ENCODE results near the gene SSH3. TPM values are rescaled to one million over a fixed set of nuclear protein-coding genes. Genes with fewer than 3 reads are reported as not detected.

The SSH3 gene
- total and polyA plus RNA-seq, 10 donors, result 4.3 to 31.8 (median 19.7) TPM

DNA sequence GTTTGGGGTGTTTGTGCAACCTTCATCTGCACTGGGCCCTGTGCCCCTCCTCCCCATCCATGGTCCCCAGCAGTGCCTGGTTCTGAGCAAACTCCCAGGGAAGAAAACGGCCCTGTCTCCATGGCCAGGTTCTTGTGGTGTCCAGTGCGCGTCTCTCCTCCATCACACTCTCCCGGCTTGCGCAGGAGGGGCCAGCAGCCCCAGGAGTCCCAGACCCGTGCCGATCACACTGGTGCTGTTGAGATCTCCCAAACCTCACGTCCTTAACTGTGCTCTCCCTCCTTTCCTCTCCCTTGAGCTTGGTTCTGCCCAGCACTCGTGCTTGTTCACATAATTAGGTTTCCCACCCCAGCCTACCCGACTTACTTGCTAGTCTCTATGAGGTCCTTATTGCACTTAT is 48.0 kb upstream of the SSH3 start:
- TF ChIP-seq POLR2AphosphoS5 (IDR thresholded peaks at IDR 0.05), result peak in 2 of 3 donors; percentile 39 to 64
- no peak for TF ChIP-seq POLR2A (IDR thresholded peaks at IDR 0.05)
- no peak for TF ChIP-seq CTCF (IDR thresholded peaks at IDR 0.05 in 8 of 11, conservative IDR thresholded peaks at IDR 0.05 in 3 of 11)
- peaks cover 11 to 81% (median 70%) of the 10 kb centered on the region in 6 donors for H3K36me3 ChIP-seq
- no peak overlapping the region for H3K4me3 ChIP-seq
- H3K27me3 ChIP-seq (replicated peaks in 1 of 7), result no peaks in the 10 kb centered on the region
- peaks cover 0 to 80% (median 17%) of the 10 kb centered on the region in 6 donors for H3K4me1 ChIP-seq
- intact Hi-C loops (cut with DNase I; ENCODE audit: low total_unique reads), result loop anchor here (10.0 kb wide), 1 partner anchor 129 kb away; no protein-coding TSS in a partner anchor
- no peaks in the 10 kb centered on the region for H3K9me3 ChIP-seq
- peak overlapping the region in 1 of 8 donors; percentile 4 for H3K27ac ChIP-seq
- DNase-seq, result peak; percentile 58
- 92 to 97% (median 93%) methylated on average over 9 to 10 of the region's 10 CpGs for WGBS, 5 donors

- Histone ChIP-seq H3K4me1 (peaks cover 0 to 78% (median 16%) of the 10 kb centered on the region in 6 donors), H3K4me3 (no peak overlapping the region), H3K9me3 (no peaks in the 10 kb centered on the region), H3K27ac (peak overlapping the region in 1 of 8 donors; percentile 4), H3K36me3 (peaks cover 11 to 75% (median 64%) of the 10 kb centered on the region in 6 donors), H3K27me3 (replicated peaks in 1 of 7) (peaks cover 0 to 1% (median 0%) of the 10 kb centered on the region in 7 donors)
- intact Hi-C loops (cut with DNase I; ENCODE audit: low total_unique reads), result loop anchor here (10.0 kb wide), 1 partner anchor 129 kb away; no protein-coding TSS in a partner anchor
- DNase-seq, result no peak
- 86 to 97% (median 89%) methylated on average over 7 to 8 of the region's 8 CpGs for WGBS, 5 donors
- TF ChIP-seq POLR2AphosphoS5 (IDR thresholded peaks at IDR 0.05) (peak in 1 of 3 donors; percentile 49), CTCF (IDR thresholded peaks at IDR 0.05 in 8 of 11, conservative IDR thresholded peaks at IDR 0.05 in 3 of 11) (no peak), POLR2A (IDR thresholded peaks at IDR 0.05) (no peak)
Observed at GRCh38 chr11:67255864-67256263, 47.5 kb upstream of the SSH3 start.

DNA sequence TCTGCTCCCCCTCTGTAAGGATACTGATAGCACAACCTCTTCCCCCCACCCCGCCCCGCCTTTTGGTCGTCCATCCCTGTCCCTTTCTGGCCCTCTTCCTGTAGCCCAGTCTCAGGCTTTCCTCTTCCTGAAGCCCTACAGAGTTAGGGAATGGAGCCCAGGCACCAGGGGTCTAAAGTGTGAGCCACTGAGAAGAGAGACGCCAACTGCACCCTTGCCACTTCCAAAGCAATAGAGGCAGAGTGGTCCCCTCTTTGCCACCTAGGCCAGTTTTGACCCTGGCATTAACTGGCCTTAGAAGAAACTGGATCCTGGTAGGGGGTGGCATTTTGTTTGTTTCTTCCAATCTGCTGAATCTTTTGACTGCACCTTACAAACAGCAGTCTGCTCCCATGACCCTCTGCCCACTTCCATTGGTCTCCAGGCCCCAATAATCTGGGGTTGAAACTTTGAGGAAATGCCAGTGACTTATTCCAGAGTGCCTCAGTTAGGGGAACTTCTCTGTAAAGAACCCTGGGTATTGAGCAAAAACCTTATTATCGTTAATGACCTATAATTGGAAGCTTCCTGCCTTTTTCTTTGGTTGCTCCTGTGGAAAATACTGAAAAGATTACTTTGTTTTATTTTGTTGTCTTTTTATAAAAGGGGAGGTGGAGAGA is 46.7 kb upstream of the SSH3 start:
- Histone ChIP-seq H3K27me3 (replicated peaks in 1 of 7) (peaks cover 0 to 9% (median 0%) of the 10 kb centered on the region in 7 donors), H3K9me3 (no peaks in the 10 kb centered on the region), H3K4me3 (no peak overlapping the region), H3K4me1 (peaks cover 0 to 78% (median 20%) of the 10 kb centered on the region in 6 donors), H3K27ac (peak overlapping the region in 2 of 8 donors; percentile 32 to 40), H3K36me3 (peaks cover 11 to 68% (median 57%) of the 10 kb centered on the region in 6 donors)
- 67 to 85% (median 71%) methylated on average over 5 of the region's 5 CpGs for WGBS, 5 donors
- intact Hi-C loops (cut with DNase I; ENCODE audit: low total_unique reads), result loop anchor here (10.0 kb wide), 1 partner anchor 128 kb away; no protein-coding TSS in a partner anchor
- no peak for DNase-seq
- TF ChIP-seq POLR2A (IDR thresholded peaks at IDR 0.05) (no peak), POLR2AphosphoS5 (IDR thresholded peaks at IDR 0.05) (peak in 1 of 3 donors; percentile 11)

DNA sequence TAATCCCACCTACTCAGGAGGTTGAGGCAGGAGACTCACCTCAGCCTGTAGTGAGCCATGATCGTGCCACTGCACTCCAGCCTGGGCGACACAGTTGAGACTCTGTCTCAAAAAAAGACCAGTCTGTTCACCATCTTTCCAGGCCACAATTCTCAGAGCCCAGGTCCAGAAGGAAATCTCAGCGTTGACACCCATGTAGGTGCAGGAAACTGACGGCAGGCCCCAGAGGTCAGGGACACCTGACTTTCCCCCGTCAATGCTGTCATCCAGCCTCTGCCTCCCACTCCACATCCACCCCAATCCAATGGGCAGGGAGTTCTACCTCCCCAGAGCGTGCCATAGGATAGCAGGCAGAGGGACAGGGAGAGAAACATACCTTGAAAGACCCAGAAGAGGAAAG is 42.9 kb upstream of the SSH3 start:
- intact Hi-C loops (cut with DNase I; ENCODE audit: low total_unique reads), result no loop called here
- TF ChIP-seq POLR2A (IDR thresholded peaks at IDR 0.05) (no peak), POLR2AphosphoS5 (IDR thresholded peaks at IDR 0.05) (no peak), CTCF (IDR thresholded peaks at IDR 0.05 in 8 of 11, conservative IDR thresholded peaks at IDR 0.05 in 3 of 11) (no peak)
- H3K4me3 ChIP-seq, result no peak overlapping the region
- no peak for DNase-seq
- peaks cover 16 to 70% (median 31%) of the 10 kb centered on the region in 6 donors for H3K4me1 ChIP-seq
- 69 to 93% (median 84%) methylated on average over 6 of the region's 6 CpGs for WGBS, 5 donors
- peaks cover 0 to 13% (median 0%) of the 10 kb centered on the region in 7 donors for H3K27me3 ChIP-seq (replicated peaks in 1 of 7)
- no peaks in the 10 kb centered on the region for H3K9me3 ChIP-seq
- no peak overlapping the region for H3K27ac ChIP-seq
- H3K36me3 ChIP-seq, result peaks cover 0 to 30% (median 20%) of the 10 kb centered on the region in 6 donors

Data from spleen (tissue), 11 donors.